GM21576 (cell line): ENCODE results near the gene GCK.

Source experiments
- ATAC-seq: cut with Tn5 transposase; IDR thresholded peaks from one replicate; pipeline ENCODE4 v1.9.1; 2021; ENCODE audit warnings: mild to moderate bottlenecking, moderate library complexity; ENCODE audit not compliant: unreplicated experiment

Gene GCK

DNA sequence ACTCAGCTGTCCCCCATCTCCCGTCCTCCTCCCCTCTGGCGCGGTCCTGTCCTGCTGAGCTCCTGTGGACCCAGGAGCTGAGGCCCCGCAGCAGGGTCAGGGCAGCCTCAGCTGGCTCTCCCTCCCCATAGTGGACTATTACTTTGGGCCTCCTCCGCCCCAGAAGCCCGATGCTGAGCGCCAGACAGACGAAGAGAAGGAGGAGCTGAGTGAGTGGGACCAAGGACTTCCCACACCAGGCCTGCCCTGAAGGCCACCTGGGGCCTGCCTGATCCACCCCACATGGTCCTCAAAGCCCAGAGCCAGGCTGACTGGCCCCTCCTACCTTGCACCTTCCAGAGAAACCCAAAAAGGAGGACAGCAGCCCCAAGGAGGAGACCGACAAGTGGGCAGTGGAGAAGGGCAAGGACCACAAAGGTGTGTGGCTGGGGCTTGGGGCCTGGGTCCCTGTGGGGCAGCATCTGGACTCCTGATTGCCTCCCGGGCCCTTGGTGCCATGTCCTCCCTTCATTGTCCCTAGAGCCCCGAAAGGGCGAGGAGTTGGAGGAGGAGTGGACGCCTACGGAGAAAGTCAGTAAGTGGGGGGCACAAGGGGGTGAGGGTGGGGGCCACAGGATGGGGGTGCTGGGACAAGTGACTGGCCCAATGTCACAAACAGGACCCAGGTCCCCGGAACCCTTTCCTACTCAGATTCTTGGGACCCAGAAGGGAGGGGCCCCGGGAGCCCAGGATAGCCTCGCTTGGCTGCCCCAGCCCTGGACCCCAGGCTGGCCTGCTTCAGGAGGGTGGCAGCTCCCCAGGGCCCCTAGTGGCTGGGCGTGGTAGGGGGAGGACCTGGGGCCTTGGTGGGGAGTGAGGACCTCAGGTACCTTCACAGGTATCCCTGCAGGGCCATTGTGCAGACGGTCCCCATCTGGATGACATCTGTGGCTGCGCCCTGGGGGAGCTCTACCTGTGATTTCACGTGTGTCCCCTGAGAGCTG, 80.2 kb downstream of the GCK start:
- ATAC-seq: no peak

DNA sequence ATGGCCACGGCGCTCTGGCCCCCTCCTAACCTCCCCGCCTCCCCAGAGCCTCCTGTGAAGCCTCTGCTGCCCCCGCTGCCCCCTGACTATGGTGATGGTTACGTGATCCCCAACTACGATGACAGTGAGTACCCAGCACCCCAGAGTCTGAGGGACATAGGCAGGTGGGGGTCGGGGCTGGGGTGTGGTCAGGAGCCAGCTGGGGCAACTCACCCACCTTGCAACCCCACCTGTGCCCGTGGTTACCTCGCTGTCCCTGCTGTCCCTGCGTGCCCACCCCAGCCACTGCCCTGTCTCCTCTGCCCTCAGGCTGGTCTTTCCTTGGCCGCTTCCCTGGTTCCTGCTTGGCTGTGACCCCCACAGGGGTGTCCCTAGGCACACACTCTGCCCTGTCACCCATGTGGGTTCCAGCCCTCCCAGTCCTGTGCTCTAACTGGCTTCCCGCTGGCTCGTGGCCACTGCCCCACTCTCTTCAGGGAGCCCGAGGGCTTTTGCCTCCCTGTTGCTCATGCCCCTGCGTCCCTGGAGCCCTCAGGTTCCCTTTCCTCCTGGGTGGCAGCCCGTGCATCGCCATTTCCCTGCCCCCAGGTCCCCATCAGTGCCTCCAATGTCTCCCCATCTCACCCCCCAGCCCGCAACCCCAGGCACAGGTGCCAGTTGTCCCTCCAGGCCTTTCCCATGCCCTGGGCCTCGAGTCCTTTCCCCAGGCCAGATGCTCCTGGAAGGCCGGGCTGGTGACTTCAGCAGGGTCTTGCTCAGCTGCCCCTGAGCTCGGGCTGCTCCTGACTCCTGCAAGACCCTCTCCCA, 81.1 kb downstream of the GCK start:
- ATAC-seq: no peak

DNA sequence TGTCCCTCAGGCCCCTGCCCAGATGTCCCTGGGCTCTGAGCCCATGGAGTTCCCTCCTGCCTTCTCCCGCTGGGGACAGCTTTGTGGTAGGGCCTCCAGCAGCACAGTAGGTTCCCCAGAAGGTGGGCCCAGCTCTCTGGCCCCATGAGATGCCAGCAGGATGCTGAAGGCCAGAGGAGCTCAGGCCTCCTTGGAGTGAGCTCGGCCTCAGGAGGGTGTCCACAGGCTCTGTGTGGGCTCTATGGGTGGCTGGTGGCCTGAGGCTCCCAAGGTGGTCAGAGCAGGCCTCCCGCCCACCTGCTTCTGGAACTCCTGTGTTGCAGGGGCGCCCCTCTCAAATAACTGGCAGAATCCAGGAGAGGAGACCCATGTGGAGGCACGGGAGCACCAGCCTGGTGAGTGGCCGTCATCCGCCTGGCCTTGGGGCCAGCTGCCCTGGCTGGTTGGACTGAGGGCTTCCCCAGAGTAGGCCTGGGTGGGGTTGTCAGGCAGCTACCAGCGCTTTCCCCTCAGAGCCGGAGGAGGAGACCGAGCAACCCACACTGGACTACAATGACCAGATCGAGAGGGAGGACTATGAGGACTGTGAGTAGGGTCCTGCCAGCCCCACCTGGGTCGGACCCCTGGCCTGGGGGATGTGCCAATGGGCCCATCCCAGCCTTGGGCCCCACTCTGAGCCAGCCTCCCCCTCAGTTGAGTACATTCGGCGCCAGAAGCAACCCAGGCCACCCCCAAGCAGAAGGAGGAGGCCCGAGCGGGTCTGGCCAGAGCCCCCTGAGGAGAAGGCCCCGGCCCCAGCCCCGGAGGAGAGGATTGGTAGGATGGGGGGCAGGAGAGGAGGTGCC, 81.9 kb downstream of the GCK start:
- no peak for ATAC-seq

DNA sequence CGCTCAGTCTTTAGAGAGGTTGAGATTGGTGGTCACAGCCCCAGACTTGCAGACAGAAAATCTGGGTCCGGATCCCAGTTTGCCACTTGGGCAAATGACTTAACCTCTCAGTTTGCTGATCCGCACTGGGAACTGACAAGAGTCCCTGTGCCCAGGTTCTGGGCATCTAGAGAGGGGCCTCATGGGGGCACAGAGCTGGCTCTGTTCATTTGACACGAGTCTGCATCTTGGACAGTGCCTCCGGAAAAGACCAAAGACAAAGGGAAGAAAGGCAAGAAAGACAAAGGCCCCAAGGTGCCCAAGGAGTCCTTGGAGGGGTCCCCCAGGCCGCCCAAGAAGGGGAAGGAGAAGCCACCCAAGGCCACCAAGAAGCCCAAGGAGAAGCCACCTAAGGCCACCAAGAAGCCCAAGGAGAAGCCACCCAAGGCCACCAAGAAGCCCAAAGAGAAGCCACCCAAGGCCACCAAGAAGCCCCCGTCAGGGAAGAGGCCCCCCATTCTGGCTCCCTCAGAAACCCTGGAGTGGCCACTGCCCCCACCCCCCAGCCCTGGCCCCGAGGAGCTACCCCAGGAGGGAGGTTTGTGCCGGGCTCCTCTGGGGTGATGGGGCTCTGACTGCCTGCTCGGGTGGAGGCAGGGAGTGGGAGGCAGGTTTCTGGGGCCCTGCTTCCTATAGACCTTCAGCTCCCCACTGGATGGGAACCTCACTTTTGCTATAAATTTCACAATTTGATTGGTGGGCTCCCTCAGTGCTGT, 82.8 kb downstream of the GCK start:
- no peak for ATAC-seq

DNA sequence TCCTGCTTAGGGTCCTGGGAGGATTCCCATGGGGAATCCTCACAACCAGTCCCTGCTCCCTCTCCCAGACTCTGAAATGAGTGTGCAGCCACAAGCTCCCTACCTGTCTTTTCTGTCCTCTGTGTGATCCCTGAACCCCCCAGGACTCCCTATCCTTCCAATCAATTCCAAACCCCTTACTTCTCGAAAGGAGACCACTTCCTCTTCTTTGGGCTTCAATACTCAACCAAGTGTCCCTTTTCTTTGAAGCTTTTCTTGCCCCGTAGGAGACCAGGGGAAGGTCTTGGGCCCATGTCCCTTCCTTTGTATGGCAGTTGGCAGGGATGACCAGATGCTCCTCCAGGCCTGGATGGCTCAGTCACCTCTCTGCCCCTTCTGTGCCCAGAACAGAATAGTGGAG, 83.4 kb downstream of the GCK start:
- no peak for ATAC-seq

DNA sequence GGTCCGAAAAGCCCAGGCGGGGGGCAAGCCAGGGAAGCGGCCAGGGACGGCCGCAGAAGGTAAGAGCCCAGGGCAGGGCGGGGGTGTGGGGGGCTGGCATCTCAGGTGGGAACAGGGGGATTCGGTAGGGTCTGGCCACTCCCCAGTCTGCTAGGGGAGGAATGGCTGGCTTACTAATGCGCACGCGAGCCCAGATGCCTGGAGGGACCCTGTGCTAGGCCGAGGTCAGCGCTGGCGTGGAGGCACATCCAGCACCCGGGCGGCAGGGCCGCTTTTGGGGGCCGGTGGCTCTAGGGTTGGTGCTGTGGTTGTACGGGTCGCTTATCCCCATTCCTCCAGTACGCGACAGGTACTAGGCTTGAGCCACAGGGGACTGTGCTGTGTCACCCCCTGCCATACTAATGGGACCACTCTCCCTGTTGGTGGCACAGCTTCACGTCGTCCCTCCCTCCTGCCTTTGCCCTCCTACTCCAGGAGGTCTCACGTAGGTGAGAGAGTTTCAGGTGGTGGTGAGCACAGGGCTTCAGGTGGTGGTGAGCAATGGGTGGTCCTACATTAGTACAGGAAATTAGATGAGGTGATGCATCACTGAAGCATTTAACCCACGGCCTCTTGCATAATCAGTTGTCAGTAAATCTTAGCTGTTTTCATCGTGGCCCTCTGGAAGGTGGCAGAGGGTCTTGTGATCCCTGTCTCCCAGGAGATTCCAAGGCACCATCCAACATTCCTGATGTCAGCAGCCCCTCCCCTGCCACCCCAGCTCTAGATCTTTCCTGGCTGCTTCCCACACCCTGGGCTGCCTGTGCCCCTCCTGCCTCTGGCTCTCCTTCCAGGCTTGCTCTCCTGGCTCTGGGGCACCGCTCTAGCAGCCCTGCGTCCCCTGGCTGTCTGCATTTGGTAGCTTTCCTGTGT, 84.1 kb downstream of the GCK start:
- ATAC-seq: no peak

DNA sequence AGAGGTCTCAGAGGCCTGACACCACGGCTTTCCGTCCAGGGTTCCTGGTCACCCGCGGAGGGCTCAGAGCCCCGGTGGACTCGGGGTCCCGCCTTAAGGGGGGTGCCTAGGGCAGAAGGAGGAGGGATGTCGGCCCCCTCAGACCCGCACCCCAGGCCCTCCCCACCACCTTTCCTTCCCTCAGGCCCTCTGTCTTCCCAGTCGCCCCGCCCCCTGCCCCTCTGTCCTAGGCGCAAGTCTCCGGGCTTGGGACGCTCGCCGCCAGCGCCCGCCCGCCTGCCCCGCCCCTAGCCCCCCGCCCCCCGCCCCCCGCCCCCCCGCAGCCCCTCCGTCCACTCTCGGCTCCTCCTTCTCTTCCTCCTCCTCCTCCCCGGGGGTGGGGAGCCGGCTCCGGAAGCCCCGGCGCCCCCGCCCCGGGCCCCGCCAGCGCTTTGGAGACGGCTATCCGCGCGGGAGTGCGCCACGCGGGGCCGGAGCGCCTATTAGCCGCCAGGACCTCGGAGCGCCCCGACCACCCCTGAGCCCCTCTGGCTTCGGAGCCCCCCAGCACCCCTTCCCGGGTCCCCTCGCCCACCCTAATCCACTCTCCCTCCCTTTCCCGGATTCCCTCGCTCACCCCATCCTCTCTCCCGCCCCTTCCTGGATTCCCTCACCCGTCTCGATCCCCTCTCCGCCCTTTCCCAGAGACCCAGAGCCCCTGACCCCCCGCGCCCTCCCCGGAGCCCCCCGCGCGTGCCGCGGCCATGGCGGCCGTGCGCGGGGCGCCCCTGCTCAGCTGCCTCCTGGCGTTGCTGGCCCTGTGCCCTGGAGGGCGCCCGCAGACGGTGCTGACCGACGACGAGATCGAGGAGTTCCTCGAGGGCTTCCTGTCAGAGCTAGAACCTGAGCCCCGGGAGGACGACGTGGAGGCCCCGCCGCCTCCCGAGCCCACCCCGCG, 85.0 kb downstream of the GCK start, which contains the start of gene AEBP1:
TSS of gene AEBP1 (plus strand) at position 423 of the 937 bp plus-strand sequence. CDS start at position 744, 321 bp downstream.
- no peak for ATAC-seq

DNA sequence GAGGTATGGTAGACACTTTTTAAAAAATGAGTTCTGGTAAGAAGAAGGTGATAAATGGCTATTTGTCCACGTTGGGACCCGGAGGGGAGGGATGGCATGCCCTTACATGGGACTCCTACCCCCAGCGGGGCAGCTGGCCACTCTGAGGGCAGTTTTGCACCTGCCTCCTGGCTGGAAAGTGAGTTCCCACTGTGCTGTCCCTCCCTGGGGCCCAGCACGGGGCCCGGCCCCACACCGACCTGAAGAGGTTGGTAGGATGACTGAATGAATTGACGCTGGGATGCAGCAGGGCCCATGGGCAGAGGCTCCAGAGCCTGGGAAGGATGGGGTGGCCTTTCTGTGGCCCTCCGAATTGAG, 85.7 kb downstream of the GCK start:
- ATAC-seq: no peak

DNA sequence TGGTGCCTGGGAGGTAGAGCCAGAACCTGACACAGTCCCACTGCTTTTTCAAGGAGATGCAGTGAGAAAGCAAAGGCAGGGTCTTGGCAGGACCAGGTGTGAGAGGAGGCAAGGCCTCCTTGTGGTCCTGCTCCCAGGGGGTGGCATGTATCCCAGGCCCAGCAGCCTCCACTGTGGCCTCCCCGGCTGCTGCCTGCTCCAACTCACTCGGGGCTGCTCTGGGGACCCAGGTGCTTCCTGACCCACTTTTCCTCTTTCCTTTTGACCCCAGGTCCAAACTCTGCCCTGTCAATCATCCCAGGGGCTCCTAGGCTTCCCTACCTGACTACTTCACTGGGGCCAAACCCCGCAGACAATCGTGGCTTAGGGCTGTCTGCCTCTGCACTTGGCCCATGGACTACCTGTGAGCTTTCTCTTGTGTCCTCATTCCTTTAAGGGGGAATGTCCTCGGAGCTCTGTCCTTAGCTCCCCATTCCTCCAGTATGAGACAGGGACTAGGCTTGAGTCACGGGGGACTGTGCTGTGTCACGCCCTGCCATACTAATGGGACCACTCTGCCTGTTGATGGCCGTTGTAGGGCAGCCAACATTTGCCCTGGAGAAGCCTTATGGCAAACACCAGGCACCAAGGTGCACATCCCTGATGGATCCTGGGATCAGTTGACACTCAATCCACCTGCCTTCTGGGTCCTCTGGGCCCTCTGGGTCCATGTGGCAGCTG, 86.2 kb downstream of the GCK start:
- ATAC-seq: no peak

DNA sequence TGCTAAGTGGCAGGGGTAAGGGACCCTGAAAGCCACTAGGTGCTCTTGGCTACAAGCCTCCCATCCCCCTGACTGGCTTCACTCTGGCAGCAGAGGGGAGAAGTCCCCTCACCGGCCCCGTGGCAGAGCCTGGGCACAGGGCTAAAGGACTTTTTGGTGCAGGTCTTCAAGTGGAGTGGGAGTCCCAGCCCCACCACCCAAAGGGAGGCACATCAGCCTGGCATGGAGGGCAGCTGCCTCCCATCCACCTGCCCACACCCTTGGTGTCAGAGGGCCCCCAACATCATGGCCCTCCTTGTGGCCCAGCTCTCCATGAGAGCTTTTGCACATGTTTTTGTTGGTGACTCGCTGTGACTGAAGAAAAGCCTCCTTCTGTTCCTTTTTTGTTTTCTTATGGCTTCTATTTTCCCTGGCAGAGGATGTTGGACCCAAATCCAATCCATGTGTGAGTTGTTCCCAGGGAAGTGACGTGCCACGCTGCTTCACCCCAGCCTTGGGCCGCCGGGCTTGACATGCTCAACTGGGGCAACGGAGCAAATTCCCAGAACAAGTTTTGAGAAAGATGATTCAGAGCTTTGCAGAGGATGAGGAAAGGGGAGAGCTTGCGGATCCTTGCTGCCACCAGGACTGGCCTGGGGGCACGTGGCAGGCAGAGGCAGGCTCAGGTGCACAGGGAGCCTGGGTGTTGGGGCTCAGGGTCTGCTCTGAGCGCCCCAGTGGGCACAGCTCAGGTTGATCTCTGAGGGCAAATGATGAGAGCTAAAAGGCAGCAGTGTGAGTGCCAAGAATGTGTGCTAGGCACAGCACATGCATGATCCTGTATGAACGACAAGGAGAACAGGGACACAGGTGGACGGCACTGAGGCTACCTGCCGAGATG, 87.0 kb downstream of the GCK start:
- ATAC-seq: no peak

DNA sequence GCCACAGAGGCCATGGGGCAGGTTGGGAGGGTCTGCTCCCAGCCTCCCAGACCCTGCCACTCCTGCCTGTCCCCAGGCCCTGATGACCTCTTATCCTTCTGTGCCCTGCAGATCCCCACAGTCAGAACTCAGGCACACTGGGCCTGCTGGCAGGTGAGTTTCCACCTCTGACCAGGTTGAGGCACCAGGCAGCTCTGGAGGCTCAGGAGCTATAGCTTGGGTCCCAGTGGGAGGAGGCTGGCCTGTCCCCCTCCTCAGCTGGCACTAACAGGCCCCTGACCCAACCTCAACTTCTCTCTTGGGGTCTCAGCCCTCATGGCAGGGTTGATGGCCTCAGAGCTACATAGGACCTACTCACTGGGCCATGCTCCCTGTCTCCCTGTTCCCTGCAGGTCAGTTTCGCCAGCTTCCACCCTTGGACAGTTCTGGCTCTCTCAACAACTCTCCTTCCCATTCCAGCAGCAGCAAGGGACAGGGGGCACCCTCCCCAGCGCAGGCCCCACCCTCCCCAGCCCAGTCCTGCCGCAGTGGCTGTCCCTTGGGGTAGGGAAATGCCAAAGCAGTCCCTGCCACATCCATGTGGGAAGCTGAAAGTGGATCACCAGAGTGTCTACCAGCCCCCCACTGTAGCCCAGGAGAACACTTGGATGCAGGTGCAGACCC, 87.8 kb downstream of the GCK start:
- no peak for ATAC-seq

DNA sequence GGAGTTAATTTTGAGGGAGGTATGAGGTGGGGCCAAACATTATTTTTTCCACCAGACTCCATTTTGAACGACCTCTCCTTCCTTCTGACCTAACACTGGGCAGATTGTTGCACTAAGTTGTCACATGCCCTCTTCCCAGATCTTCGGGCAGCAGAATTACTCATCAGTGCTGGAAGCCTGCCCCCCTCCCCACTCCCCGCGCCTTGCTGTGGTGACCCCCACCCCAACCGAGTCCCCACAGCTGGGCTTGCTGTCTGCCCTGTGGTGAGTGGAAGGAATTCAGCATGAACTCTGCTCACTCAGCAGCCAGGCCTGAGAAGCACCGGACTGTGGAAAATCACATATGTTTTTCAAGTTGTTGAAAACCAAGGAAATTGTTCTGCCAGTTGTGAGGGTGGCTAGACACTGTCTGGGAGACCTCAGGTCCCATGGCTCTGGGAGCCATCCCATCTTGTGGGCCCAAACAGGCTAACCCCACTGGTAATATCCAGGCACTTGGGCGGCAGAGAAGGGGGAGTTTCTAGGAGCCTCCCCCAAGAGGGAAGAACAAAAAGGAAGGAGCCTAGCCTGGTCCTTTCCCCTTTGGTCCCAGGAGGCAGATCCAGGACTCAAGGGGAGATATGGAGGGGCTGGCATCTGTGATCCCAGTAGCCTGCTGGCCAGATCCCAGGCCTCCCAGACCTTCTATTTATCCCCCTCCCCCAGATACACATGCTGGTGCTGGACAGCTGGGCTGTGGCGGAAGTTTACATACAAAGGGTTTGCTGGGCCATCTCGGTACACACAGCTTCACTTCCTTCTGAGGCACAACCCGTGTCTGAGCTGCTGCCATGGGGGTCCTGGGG, 88.6 kb downstream of the GCK start:
- no peak for ATAC-seq

DNA sequence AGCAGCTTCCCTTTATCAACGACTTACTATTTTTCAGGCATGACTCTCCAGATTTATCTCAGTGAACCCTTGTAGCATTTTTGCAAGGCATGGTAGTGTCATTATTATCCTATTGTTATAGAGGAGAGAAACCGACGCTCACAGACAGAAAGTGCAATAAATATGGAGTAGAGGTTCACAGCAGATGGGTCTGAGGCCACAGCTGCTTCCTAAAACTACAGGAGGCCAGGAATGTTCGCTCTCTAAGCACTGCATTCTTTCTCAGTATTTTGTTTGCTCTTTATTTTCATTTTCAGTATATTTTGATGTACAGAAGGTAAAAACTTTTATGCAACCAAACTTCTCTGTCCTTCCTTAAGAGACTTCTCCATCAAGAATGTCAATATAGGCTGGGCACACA, 89.6 kb downstream of the GCK start:
- ATAC-seq: no peak

DNA sequence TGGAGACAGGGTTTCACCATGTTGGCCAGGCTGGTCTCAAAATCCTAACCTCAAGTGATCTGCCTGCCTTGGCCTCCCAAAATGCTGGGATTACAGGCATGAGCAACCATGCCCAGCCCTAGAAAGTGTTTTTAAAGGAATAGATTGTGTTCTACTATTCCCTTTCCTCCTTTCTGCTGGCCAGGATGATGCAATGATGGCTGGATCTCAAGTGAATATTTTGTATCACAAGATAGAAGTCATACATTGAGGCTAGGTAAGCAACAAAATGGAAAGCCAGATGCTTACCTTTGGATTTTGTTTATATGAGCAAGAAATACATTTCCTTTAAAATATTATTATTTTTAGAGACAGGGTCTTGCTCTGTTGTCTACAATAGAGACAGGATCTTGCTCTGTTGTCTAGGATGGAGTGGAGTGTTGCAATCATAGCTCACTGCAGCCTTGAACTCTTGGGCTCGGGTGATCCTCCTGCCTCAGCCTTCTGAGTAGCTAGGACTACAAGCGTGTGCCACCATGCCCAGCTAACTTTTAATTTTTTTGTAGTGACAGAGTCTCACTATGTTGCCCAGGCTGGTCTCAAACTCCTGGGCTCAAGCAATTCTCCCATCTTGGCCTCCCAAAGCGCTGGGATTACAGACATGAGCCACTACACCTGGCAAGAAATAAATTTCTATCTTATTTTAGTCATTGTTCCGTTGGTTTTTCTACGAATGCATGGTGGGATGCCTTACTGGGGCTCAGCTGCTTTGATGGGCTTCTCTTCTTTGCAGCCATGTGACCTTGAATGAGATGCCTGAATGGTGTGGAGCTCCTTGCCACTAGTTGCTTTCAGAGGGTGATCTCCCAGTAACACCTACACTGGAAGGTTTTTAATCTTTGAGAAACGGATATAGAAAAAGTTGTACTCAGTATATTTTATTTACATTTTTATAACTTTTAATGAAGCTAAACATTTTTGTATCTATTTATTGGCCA, 90.9 kb downstream of the GCK start:
- ATAC-seq: no peak
